Stimulated activated CD8-positive, alpha-beta memory T cell treated with anti-CD3 and anti-CD28 coated beads, Interleukin-4, amount 100 ng/mL, for 48 hours (primary cell): Measurements from ENCODE around the gene SLC7A5.
A peak's percentile ranks its signal among the peaks of the same experiment; 100 is the strongest.
"Not testable (repeated sequence)": the region's sequence is repeated elsewhere in the genome, so short reads cannot be mapped to it uniquely, and the experiment has no call there.

Experiments
- DNase-seq: peaks from one replicate; pipeline ENCODE4 v3.0.0-alpha.2; 2020

The SLC7A5 gene

GRCh38 chr16:87887931-87888330 lies 18.6 kb upstream of the SLC7A5 start:
- not testable (repeated sequence) for DNase-seq

DNA sequence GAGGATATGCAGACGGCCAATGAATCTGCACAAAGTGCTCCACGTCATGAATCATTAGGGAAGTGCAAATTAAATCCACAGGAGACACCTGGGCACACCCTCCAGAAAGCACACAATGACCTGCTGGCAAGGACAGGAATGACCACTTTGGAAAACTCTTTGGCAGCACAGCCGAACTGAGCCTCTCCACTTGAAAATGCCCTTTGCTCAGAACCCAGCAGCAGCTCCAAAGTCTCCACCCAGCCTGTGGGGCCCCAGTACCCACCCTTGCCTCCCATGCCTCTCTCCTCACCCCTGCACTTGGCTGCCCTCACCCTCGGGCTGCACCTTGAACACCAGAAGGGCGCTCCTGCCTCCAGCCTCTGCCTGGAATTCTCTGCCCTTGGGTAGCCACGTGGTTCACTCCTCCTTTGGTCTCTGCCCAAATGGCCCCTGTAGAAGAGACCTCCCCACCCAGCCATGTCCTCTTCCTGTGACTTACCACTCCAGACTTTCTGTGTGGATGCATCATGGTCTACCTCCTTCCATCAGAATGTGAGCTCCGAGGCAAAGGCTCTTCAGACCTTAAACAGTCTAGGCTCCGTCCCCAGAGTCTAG lies 16.2 kb upstream of the SLC7A5 start:
- DNase-seq = not testable (repeated sequence)

GRCh38 chr16:87882436-87883019 lies 13.2 kb upstream of the SLC7A5 start:
- no peak for DNase-seq

DNA sequence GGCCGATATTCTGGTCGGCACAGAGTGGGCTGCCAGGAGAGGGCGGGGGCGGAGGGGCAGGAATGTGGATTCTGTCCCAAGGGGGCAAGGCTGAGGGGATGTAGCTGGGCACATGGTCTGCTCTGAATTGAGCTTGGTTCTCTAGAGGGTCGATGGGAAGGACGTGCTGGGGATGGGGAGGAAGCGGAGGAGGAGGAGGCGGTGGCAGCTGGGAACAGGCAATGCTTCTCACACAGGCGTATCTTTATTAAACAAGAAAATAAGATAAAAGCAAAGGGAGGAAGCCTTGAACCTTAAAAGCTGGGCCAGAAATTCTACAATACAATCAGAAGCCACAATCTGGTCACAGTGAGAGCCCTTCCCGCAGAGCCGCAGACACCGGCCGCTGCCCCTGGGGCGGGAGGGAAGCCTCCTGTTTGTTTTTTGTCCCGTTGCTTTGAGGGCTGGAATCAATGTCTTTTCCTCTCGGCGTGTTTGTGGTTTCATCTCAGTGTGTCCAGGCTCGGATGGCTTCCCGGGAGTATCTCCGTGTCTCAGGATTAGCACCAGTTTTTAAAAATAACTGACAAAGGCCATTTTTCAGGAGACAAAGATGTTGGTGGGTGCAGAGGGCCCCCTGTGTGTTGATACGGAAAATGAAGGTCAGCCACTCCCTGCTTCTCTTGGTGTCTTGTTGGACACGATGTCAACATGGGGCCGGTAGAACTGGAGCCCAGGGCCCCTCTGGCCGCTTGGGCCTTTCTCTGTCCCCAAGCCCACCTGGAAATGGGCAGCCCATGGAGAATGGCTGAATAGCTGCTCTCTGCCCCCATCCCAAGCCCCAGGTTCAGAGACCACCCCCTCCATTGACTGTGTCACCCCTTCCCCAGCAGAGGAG lies 12.3 kb upstream of the SLC7A5 start:
- no peak for DNase-seq

- peak; percentile 23 for DNase-seq
These were observed 10.9 kb upstream of the SLC7A5 start for GRCh38 chr16:87880117-87880696.

DNA sequence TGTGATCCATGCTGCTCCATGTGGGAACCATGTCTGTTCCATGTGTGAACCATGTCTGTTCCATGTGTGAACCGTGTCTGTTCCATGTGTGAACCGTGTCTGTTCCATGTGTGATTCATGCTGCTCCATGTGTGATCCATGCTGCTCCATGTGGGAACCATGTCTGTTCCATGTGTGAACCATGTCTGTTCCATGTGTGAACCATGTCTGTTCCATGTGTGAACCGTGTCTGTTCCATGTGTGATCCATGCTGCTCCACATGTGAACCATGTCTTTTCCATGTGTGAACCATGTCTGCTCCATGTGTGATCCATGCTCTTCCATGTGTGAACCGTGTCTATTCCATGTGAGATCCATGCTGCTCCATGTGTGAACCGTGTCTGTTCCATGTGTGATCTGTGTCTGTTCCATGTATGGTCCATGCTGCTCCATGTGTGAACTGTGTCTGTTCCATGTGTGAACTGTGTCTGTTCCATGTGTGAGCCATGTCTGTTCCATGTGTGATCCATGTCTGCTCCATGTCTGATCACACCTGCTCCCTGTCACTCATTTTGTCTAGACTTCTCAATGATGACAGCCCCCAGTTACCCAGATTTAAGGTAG lies 10.2 kb upstream of the SLC7A5 start:
- not testable (repeated sequence) for DNase-seq

DNA sequence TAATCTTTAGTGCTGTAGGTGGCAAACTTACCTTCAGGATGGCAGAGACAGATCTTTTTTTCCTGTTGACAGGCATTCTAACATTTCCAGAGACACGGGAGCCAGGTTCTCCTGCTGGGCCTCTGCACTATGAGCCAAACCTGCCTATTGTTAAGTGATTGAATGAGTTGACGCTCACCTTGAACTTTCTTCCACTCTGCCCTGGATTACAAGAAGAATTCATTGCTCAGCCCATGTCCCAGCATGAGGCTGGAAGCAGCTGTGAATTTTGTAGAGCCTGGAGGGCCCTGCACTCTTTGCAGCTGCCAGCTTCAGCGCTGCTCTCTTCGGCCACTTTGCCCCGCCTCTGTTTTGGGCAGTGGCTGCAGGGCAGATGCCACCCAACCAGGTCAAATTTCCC lies 9.4 kb upstream of the SLC7A5 start:
- DNase-seq = no peak

- peak; percentile 65 for DNase-seq
These were observed 8.7 kb upstream of the SLC7A5 start for GRCh38 chr16:87877942-87878507.

DNA sequence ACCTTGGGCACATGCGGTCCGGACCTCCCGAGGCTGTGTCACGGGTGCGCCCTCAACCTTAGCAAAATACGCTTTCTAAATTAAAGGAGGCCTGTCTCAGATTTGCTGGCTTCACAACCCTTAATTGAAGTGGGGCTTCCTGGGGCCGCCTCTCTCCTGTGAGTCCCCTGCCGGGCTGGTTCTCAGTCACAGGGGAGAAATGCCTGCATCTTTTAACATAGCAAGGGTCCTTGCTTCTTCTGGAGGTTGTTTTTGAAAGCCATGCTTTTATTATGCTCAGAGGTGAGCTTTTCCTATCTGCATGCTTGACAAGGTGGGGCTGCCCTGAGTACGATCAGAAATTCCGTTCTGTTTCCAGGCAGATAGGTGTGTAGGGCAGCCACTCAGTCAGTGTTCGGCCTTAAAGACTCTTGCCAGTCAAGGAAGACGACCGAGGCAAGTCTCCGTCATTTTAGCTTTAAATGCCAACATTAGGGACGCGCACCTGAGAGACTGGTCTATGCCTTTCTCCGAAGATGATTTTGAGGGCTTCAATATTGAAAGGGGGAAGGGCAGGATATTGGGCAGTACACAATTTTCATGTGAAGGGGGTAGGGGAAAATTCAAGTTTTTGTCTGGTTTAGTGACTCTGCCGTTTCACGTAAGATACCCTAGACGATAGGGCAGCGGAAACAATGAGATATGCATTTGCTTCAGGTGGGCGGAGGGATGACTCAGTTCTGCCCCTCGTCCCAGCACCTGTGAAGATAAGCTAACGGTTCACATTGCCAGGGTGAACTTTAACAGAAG lies 5.5 kb upstream of the SLC7A5 start:
- peak; percentile 87 for DNase-seq

DNA sequence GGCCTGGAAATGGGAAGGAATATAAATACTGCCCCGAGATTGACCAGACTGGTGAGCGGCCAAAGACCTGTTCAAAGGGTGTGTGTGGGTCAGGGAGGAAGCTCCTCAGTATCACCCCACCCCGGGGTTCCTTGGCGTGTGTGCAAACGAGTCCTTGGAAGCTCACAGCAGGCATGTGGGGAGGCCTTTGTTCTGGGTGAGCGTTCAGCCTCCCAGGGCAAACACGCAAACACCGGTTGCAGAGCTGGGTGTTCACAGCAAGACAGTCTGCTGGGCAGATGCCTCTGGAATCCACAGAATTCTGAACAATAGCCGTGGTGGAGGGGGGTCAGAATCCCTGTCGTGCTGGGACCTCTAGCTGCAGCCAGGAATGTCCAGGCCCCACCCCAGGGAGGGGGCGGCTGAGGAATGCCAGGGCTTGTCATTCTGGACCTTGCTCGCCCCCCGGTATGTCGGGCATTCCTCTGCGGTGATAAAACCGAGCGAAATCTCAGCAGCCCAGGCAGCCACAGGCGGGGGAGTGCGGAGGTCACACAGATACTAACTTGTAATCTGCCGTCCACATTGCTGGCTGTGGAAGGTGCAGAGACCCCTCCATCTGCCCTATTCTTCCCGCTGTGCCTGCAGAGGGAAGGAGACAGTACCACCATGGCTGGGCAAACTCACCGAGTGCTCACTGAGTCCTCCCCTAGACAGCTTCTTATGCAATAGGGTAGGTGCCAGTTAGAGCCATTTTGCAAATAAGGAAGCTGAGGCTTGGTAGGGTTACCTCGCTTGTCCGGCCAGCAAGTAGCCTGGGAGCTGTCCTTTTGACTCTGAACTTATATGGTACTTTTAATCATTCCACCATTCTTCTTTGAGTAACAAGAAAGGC lies 1.3 kb upstream of the SLC7A5 start:
- not testable (repeated sequence) for DNase-seq

DNA sequence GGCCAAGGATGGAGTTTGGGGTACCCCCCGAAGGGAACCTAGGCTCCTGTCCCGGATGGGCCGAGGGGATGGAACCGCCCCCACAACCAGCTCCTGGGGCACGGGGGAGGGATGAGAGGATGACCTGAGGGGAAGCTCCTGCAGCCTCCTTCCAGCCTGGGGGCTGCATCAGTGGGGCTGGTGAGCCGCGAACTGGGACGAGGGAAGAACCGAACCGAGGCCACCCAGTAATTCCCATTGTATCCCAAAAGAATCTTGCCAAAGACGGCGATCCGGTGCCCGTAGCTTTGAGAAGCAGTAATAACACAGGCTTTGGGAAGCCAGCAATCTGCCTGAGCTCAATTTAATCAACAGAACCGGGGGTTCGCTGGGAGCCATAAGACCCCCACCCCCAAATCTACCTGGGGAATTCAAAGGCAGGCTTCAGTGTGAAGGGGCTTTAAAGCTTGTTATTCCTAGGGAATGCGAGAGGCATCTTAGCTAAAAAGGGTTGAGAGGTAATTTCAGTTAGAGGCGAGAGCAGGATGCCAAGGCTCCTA lies 641 bp upstream of the SLC7A5 start:
- DNase-seq = not testable (repeated sequence)

GRCh38 chr16:87868254-87869029 lies 865 bp downstream of the SLC7A5 start:
- peak; percentile 77 for DNase-seq

GRCh38 chr16:87865902-87866555 lies 3.3 kb downstream of the SLC7A5 start:
- peak; percentile 73 for DNase-seq

DNA sequence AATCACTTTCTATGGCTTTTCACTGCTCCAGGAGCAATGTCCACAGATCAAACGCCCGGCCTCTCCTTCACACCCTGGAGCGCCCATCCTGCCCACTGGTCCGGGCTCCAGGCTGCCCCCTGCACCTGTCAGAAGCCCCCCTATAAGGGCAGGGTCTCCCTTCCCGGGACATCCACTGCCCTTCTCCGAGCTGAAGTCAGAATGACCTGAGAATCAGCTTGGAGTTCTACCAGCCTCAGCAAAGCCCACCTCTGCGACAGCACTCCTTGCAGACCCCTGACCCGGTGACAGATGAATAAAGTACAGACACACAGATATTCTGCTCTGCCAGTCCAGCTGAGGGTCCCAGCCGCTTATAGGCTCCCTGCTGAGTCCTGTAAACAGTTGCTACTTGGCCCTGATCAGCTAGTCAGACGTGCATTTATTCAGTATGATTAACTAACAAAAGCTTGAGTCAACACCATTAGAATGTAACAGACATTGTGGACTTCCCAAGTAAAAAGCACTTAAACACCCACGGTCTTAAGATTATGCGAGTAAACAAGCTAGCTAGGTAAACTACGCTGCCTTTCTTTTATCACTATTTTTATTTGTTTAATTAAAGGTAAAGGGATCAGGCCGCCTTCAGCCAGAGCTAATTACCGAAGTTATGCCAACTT lies 4.8 kb downstream of the SLC7A5 start:
- DNase-seq = no peak

DNA sequence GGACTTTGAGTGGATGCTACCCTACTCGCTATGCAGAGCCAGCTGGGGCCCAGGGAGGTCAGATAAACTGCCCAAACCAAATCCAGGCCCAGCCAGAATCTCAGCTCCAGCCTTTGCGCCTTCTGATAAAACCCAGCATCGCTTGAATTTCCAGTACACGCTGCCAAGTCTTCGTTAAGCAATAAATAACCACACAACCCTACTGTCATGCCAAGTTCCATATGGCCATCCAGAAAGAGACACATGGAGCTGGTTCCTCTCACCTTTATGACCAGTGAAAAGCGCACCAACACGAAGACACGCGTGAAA lies 6.0 kb downstream of the SLC7A5 start:
- not testable (repeated sequence) for DNase-seq

DNA sequence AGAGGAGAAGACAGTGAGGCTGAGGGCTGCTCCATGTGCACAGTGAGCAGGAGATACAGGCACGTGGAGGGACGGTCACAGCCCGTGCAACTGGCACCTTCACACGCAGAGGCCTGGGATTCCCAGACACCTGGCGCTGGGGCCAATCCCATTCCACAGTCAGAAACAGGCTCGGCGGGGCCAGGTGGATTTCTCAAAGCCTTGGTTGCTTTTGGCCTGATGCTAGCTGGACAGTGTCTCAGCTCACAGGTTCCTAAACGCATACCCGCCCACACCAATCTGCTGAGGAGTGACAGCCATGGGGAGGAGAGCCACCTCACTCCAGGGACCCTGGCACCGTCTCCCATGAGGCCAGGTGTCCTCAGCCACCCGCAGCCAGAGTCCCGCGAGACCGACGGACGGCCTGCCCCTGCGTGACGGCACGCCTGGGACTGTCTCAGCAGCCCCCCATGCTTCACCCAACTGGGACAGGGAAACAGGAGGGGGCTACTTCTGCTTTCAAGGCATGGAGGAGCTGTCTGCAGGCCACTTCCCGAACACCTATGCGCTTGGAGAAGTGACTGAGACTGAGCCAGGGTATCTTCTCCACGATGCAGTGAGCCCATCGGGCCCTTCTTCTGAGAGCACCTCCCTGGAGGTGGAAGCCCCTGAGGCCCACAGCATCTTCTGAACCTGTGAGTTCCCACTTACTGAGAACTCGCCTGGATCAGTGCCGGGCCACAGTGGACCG lies 6.5 kb downstream of the SLC7A5 start:
- DNase-seq = not testable (repeated sequence)

GRCh38 chr16:87861300-87862099 lies 7.8 kb downstream of the SLC7A5 start:
- not testable (repeated sequence) for DNase-seq
